Astrocyte (in vitro differentiated cells and primary cell): ENCODE measurements around the gene FGGY. TPM values are rescaled to one million over a fixed set of nuclear protein-coding genes. Genes with fewer than 3 reads are reported as not detected.

Experiments used
- DNase-seq: peaks from one replicate; pipeline ENCODE4 v3.0.0-alpha.2; 2010; ENCODE audit warnings: low read depth
- FAIRE-seq: peaks from 2 replicates; lab custom pipeline; 2011; peaks lifted over from hg19 to GRCh38; lab: Jason Lieb, UNC
- H2AFZ ChIP-seq: 2 replicates; pipeline ENCODE4 v1.6.0; 2012; ENCODE audit warnings: low read depth, low read length, inconsistent platforms
- H3K27ac ChIP-seq: 2 replicates; pipeline ENCODE4 v1.5.1; 2011; ENCODE audit warnings: low read depth, low read length, inconsistent platforms
- H3K27me3 ChIP-seq: 2 replicates; pipeline ENCODE4 v1.6.0; 2011; ENCODE audit warnings: low read length, inconsistent platforms; ENCODE audit not compliant: insufficient read depth
- H3K36me3 ChIP-seq: 2 replicates; pipeline ENCODE4 v1.5.1; 2011; ENCODE audit warnings: low read length, inconsistent platforms; ENCODE audit not compliant: insufficient read depth
- H3K4me1 ChIP-seq: 2 replicates; pipeline ENCODE4 v1.5.1; 2011; ENCODE audit warnings: low read length, inconsistent platforms; ENCODE audit not compliant: insufficient read depth
- H3K4me2 ChIP-seq: 2 replicates; pipeline ENCODE4 v1.6.0; 2012; ENCODE audit warnings: low read length, inconsistent platforms
- H3K4me3 ChIP-seq: 2 replicates; pipeline ENCODE4 v1.5.1; 2011; ENCODE audit warnings: low read depth, mild to moderate bottlenecking, low read length, inconsistent platforms; ENCODE audit not compliant: insufficient read depth
- H3K79me2 ChIP-seq: 2 replicates; pipeline ENCODE4 v1.6.0; 2012; ENCODE audit warnings: mild to moderate bottlenecking, low read length, inconsistent platforms; ENCODE audit not compliant: insufficient read depth
- H3K9ac ChIP-seq: 2 replicates; pipeline ENCODE4 v1.6.0; 2012; ENCODE audit warnings: mild to moderate bottlenecking, low read length, inconsistent platforms
- H3K9me3 ChIP-seq: 2 replicates; pipeline ENCODE4 v1.5.1; 2012; ENCODE audit warnings: low read depth, mild to moderate bottlenecking, low read length, inconsistent platforms; ENCODE audit not compliant: insufficient read depth
- H4K20me1 ChIP-seq: 2 replicates; pipeline ENCODE4 v1.6.0; 2012; ENCODE audit warnings: low read length, inconsistent platforms; ENCODE audit not compliant: insufficient read depth
- H3K27ac Mint-ChIP-seq: one replicate; pipeline ENCODE4 v1.8.0; 2021; ENCODE audit warnings: mild to moderate bottlenecking, mixed read lengths; ENCODE audit not compliant: unreplicated experiment
- H3K27me3 Mint-ChIP-seq: one replicate; pipeline ENCODE4 v1.8.0; 2021; ENCODE audit warnings: low read depth, mixed read lengths; ENCODE audit not compliant: unreplicated experiment
- H3K36me3 Mint-ChIP-seq: one replicate; pipeline ENCODE4 v1.8.0; 2021; ENCODE audit warnings: low read depth, mixed read lengths; ENCODE audit not compliant: unreplicated experiment
- H3K4me1 Mint-ChIP-seq: one replicate; pipeline ENCODE4 v1.8.0; 2021; ENCODE audit warnings: low read depth, mixed read lengths; ENCODE audit not compliant: unreplicated experiment
- H3K4me3 Mint-ChIP-seq: one replicate; pipeline ENCODE4 v1.8.0; 2021; ENCODE audit warnings: mild to moderate bottlenecking, moderate library complexity, mixed read lengths; ENCODE audit not compliant: unreplicated experiment
- H3K9me3 Mint-ChIP-seq: one replicate; pipeline ENCODE4 v1.8.0; 2021; ENCODE audit warnings: mild to moderate bottlenecking, mixed read lengths; ENCODE audit not compliant: unreplicated experiment
- EZH2 ChIP-seq: IDR thresholded peaks from 2 replicates; pipeline ENCODE4 v1.6.1; 2012; ENCODE audit warnings: mild to moderate bottlenecking, low read length, inconsistent platforms; ENCODE audit not compliant: insufficient read depth
- total RNA-seq: library from RNA; stranded (reverse); gene quantifications from 2 replicates; pipeline ENCODE4 v1.2.1, GENCODE V29; 2021
- TF ChIP-seq, protein P1 (sequence below): IDR thresholded peaks from 2 replicates; pipeline ENCODE4 v1.5.1; 2011; ENCODE audit warnings: low read depth, mild to moderate bottlenecking, inconsistent platforms, low read length, moderate library complexity; ENCODE audit not compliant: insufficient read depth

FGGY gene
- total RNA-seq, 1 donor from 2014 or later: 6.8 TPM

DNA sequence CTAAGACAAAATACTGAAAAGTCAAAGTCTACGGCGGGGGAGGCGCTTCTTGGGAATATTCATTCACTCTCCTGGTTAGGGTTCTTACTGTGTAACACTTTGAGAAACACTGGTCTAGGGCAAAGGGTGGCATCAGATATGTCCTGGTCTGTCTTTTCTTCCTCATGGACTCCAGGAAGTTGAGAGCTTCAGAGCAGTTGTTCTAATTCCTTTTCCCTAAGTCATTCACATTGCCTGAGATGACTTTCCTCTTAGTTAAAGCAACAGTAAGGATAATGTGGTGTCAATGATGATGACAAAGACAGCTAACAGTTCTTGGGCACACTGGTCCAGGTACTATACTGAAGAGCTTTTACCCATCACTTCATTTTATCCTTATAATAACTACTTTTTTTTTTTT lies 27.0 kb downstream of the FGGY start:
- Mint-ChIP-seq H3K9me3 (no peaks in the 10 kb centered on the region), H3K4me1 (peaks cover 1% of the 10 kb centered on the region), H3K27me3 (no peaks in the 10 kb centered on the region), H3K4me3 (no peak overlapping the region), H3K27ac (no peak overlapping the region), H3K36me3 (peaks cover 7% of the 10 kb centered on the region)
- FAIRE-seq: no peak
- no peak for DNase-seq
- Histone ChIP-seq H3K4me1 (no peaks in the 10 kb centered on the region), H3K27me3 (no peaks in the 10 kb centered on the region), H3K9ac (no peak overlapping the region), H3K79me2 (no peaks in the 10 kb centered on the region), H4K20me1 (no peaks in the 10 kb centered on the region), H3K4me3 (no peak overlapping the region), H3K27ac (no peak overlapping the region), H3K4me2 (no peak overlapping the region), H3K9me3 (no peaks in the 10 kb centered on the region), H2AFZ (no peak overlapping the region), H3K36me3 (no peaks in the 10 kb centered on the region)
- TF ChIP-seq, protein P1, sequence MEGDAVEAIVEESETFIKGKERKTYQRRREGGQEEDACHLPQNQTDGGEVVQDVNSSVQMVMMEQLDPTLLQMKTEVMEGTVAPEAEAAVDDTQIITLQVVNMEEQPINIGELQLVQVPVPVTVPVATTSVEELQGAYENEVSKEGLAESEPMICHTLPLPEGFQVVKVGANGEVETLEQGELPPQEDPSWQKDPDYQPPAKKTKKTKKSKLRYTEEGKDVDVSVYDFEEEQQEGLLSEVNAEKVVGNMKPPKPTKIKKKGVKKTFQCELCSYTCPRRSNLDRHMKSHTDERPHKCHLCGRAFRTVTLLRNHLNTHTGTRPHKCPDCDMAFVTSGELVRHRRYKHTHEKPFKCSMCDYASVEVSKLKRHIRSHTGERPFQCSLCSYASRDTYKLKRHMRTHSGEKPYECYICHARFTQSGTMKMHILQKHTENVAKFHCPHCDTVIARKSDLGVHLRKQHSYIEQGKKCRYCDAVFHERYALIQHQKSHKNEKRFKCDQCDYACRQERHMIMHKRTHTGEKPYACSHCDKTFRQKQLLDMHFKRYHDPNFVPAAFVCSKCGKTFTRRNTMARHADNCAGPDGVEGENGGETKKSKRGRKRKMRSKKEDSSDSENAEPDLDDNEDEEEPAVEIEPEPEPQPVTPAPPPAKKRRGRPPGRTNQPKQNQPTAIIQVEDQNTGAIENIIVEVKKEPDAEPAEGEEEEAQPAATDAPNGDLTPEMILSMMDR: no peak
- no peak for TF ChIP-seq EZH2

DNA sequence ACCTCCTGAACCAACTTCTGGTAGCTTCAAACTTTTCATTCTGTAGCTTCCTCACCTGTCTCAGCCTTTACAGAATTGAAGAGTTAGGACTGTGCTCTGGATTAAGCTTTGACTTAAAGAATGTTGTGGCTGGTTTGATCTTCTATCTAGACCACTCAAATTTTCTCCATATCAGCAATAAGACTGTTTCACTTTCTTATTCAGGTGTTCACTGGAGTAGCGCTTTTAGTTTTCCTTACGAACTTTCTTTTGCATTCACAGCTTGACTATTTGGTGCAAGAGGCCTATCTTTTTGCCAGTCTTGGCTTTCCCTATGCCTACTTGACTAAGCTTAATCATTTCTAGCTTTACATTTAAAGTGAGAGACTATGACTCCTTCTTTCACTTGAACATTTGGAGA lies 31.5 kb downstream of the FGGY start:
- Histone ChIP-seq H2AFZ (no peak overlapping the region), H4K20me1 (no peaks in the 10 kb centered on the region), H3K4me1 (peaks cover 3% of the 10 kb centered on the region), H3K36me3 (no peaks in the 10 kb centered on the region), H3K4me3 (no peak overlapping the region), H3K27ac (no peak overlapping the region), H3K27me3 (no peaks in the 10 kb centered on the region), H3K9me3 (no peaks in the 10 kb centered on the region), H3K79me2 (no peaks in the 10 kb centered on the region), H3K9ac (no peak overlapping the region), H3K4me2 (no peak overlapping the region)
- H3K27ac Mint-ChIP-seq: no peak overlapping the region
- peaks cover 11% of the 10 kb centered on the region for H3K4me1 Mint-ChIP-seq
- TF ChIP-seq, protein P1: no peak
- TF ChIP-seq EZH2: no peak
- H3K36me3 Mint-ChIP-seq: peaks cover 8% of the 10 kb centered on the region
- H3K27me3 Mint-ChIP-seq: no peaks in the 10 kb centered on the region
- DNase-seq (no peak), FAIRE-seq (no peak)
- H3K9me3 Mint-ChIP-seq: no peaks in the 10 kb centered on the region
- no peak overlapping the region for H3K4me3 Mint-ChIP-seq

DNA sequence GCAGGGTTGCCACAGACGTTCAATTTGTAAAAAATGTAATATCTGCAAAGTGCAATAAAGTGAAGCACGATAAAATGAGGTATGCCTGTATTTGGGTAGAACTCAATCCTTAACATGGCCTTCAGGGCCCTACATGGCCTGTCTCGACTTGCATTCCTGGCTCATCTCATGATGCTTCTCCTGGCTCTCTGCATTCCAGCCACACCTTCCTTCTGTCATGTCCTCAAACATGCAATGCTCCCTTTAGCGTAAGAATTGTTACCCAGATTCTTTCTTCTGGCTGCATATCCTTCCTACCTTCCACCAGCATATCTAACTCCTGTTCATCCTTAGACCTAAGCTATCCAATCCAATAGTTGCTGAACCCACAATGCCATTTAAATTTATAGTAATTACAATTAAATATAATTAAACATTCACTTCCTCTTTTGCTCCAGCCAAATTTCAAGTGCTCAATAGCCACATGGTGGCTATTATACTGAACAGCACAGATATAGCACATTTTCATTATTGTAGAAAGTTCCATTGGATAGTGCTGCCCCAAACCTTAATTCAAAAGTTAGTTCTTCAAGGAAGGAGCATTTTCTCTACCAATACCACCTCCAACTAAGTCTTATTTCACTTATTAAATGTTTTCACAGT lies 32.6 kb downstream of the FGGY start:
- DNase-seq (no peak), FAIRE-seq (no peak)
- Mint-ChIP-seq H3K36me3 (peaks cover 8% of the 10 kb centered on the region), H3K9me3 (no peaks in the 10 kb centered on the region), H3K27me3 (no peaks in the 10 kb centered on the region), H3K4me3 (no peak overlapping the region), H3K4me1 (peaks cover 10% of the 10 kb centered on the region), H3K27ac (no peak overlapping the region)
- Histone ChIP-seq H3K27ac (no peak overlapping the region), H3K9ac (no peak overlapping the region), H3K4me2 (no peak overlapping the region), H3K27me3 (no peaks in the 10 kb centered on the region), H3K4me3 (no peak overlapping the region), H3K36me3 (no peaks in the 10 kb centered on the region), H2AFZ (no peak overlapping the region), H4K20me1 (no peaks in the 10 kb centered on the region), H3K4me1 (peaks cover 5% of the 10 kb centered on the region), H3K9me3 (no peaks in the 10 kb centered on the region), H3K79me2 (no peaks in the 10 kb centered on the region)
- TF ChIP-seq, protein P1: no peak
- no peak for TF ChIP-seq EZH2
